GM19099 (cell line): Measurements from ENCODE around the gene FAM9C.

Source experiments
- POLR2A ChIP-seq: IDR thresholded peaks from 3 replicates; pipeline ENCODE4 v1.6.1; 2011; ENCODE audit warnings: low read depth; ENCODE audit not compliant: insufficient read length; ENCODE audit errors: extremely low read depth

FAM9C gene

DNA sequence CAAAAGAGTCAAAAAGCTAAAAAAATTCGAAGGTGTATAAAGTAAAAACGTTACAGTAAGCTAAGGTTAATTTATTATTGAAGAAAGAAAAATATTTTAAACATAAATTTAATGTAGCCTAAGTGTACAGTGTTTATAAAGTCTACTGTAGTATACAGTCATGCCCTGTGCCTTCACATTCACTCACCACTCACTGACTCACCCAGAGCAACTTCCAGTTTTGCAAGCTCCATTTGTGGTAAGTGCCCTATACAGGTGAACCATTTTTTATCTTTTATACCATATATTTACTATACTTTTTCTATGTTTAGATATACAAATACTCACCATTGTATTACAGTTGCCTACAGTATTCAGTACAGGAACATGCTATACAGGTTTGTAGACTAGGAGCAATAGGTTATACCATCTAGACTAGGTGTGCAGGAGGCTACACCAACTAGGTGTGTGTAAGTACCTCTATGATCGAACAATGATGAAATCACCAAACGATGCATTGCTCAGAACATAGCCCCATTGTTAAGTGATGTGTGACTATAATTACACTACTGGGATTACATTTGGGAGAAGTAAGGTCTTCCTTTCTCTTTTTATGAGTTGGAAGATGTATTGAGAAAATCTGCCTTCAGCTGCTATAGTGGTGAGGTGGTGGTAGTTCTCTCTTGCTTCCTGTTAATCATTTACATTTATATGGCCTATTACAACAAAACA, 42.3 kb downstream of the FAM9C start:
- TF ChIP-seq POLR2A = peak; percentile 27

DNA sequence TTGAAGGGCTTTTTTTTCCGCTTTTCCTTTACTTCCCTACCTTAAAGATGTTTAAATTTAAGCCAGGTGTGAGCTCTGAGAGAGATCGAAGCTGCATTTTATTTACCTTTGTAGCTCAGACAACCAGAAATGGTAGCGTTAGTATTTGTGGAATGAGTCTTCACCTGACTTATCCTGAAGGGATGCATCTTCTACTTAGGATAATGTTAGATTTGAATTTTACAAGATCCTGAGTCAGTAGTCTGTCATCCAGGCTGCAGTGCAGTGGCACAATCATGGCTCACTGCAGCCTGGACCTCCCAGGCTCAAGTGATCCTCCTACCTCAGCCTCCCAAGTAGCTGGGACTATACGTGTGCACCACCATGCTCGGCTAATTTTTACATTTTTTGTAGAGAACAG, 43.3 kb downstream of the FAM9C start:
- no peak for TF ChIP-seq POLR2A

DNA sequence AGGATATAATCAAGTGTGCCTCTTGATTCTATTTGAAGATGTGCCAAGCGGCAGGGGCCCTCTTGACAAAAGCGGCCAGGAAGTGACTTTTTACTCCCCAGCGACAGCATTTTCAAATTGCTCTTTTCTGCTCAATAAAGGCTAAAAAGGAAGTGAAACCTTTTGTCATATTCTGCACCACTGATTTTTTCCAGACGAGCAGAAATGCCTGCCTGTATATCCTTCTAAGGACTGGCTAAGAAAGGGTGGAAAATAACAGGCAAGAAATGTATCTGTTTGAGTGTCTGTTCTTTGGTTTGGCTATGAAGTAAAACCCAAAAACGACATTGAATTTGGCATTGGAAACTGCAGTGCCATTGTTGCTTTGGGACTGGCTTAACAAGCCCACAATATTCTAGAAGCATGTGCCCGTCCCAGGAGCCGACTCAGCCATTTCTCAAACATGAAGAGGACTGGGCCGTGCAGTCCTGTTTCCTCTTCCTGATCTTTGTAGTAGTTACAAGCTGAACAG, 44.1 kb downstream of the FAM9C start:
- TF ChIP-seq POLR2A = peak; percentile 55

DNA sequence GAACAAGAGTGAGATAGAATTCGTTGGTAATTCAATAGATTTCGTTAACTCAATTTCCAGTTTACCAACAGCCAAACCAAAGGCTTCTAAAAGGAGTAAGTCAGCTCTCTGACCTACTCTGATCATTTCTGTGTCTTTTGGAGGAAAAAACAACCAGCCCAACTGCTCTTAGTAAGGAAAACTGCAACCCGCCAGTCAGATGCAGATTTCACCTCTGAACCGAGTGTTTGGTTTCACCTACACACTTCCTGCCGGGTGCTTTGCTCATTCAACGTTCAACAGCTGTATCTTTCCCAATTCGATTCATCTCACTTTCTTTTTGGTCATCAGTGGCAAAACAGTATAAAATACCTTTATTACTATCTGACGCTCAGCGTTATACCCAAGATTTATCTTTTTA, 45.0 kb downstream of the FAM9C start:
- peak; percentile 55 for TF ChIP-seq POLR2A

DNA sequence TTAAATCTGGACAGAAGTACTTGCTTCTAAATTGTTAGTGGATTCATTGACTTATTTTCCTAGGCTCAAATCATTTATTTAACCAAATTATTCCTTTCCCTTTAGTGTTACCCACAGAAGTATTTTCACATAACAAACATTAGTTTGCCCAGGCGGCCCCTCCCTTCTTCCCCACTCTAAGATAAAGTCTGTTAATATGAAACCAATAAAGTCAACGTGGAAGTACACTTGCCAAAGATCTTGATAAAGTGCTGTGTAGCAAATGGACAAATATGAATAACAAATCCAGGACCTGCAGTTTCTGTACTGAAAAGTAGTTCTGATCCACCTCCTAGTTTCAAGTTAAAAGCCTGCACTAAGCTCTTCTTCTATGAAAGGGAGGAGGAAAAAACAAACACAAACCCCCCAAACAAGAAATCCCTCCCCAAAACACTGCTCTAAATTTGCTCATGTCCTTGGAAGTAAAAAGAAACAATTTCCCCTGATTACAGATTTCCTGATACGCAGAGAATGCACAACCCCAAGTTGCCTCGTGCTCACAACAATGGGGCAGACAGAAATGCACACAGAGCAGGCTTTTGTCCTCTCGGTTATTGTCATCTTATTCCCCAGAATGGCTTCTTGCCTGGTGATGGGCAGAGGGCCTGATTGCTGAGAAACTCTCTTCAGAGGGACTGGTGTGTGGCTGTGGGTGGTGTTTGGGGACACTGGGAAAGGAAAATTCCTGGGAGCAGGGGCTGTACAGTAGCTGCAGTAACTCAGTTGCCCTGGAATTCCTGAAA, 46.3 kb downstream of the FAM9C start:
- no peak for TF ChIP-seq POLR2A

DNA sequence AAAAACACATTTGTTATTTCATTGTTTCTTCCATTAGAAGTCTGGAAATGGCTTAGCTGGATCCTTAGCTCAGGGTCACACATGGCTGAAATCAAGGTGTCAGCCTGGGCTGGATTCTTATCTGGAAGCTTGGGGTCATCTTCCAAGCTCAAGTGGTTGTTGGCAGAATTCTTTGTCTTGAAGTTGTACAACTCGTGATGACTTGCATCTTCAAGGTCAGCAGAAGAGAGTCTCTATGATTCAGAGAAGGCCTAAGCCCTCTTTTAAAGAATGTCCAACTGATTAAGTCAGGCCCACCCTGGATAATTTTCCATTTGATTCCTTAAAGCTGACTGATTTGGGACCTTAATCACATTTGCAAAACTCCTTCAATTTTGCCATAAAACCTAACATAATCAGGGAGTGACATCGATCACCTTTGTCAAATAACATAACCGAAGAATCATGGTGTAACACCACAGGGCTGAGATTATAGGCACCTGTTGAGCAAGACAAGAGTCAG, 47.4 kb downstream of the FAM9C start:
- TF ChIP-seq POLR2A = no peak

DNA sequence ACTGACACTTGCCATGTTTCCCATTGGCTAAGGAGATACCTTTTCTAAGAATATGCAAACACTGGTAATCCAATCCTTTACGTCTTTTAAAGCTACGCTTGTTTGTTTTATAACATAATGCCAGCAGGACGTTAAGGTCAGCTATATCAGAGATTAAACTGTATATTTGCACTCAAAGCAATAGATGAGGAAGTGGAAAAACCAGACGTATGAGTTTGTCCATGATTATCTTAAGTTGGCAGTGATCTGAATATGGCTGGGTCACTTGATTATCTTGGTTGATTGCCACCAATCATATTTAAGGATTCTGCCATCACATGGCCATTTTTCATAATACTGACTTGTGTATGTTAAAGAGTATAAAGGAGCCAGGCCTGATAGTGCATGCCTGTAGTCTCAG, 50.1 kb downstream of the FAM9C start:
- TF ChIP-seq POLR2A = no peak

DNA sequence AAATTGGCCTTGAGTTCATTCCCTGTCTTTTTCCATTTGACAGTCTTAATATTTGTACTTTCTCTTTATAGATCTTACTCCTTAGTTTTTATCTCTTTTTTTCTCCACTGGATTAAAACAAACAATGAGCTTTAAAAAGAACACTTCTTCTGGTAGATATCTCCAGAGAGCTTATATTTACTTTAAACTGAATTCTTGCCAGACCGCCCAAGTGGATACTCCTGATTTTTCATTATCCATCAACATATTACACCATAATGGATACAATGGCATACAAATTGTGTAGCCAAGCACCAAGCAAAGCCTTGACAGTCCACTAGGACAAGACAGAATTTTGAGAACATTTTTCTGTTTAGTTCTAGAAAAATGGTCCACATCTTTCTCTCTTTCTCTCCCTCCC, 50.6 kb downstream of the FAM9C start:
- TF ChIP-seq POLR2A = no peak

DNA sequence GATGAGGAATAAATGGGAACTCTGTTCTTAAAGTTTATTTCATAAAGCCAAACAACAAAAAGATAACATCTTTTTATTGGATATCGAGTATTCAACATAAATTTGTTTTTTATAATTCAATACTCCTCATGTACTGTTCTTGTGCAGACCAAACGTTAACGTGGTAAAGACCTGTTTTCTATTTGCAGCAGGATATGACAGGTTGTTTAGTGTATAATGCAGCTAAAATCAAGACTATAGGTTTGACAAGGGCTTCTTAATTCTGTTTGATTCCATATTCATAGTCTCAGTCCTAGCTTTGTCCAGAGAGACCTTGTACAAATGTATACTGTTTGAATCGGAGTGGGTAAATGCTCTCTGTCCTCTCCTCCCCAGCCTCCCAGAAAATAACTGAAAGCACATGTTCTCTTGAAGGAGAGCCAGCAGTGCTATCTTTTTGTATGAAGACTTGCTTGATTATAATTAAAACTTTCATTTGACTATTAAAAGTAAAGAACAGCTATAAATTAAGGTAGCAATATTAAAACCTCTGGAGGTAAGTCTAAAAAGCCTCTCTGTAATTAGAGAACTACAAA, 51.8 kb downstream of the FAM9C start:
- TF ChIP-seq POLR2A = no peak

DNA sequence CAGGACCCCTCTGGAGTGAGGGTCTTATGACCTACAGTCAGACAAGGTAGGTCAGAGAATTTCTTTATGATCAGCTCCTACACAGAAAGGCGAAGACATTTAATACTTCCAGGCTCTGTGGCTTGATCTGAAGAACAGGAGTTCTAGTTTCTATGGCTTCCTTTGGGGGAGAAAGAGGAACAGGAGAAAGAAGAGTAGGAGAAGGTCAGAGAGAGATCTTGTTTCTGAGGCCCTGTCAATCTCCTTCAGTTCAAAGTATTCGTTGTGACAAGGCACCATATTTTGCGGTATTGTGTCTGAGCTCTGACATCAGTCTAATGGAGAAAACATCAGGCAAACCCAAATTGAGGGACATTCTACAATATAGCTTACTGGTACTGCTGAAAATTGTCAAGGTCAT, 52.8 kb downstream of the FAM9C start:
- TF ChIP-seq POLR2A = no peak

DNA sequence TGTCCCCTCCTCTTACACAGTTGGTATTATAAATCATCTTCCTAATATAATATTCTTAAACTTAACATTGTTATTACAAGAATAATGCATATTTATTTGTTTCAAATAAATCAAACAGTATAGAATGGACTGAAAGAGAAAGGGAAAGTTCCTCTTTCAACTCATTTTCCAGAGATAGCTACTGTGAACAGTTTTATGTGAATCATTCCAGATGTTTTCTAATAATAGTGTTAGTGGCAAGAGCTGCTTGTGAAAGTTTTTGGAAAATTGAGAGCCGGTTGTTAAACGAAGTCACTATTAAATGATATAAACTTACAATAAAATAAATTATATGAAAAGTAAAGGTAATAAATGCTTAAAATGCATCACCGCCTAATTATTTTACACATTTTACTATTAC, 55.0 kb downstream of the FAM9C start:
- TF ChIP-seq POLR2A = no peak

DNA sequence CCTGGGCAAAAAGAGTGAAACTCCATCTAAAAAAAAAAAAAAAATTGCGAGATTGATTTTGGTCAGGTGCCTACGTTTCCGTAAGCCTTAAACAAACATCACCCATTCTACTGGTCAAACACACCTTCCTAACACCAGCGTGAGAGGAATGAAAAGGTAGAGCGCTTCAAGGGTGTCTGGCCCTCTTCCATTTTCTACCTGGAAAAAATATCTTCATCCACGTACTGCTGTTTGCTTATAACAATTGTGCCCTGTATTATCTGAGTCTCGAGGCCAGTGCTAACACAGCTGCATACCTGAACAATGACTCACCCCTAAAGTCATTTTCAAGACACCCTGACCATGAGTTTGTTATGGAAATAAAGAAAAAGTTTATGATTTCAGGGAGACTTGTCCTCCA, 55.6 kb downstream of the FAM9C start:
- TF ChIP-seq POLR2A = no peak

DNA sequence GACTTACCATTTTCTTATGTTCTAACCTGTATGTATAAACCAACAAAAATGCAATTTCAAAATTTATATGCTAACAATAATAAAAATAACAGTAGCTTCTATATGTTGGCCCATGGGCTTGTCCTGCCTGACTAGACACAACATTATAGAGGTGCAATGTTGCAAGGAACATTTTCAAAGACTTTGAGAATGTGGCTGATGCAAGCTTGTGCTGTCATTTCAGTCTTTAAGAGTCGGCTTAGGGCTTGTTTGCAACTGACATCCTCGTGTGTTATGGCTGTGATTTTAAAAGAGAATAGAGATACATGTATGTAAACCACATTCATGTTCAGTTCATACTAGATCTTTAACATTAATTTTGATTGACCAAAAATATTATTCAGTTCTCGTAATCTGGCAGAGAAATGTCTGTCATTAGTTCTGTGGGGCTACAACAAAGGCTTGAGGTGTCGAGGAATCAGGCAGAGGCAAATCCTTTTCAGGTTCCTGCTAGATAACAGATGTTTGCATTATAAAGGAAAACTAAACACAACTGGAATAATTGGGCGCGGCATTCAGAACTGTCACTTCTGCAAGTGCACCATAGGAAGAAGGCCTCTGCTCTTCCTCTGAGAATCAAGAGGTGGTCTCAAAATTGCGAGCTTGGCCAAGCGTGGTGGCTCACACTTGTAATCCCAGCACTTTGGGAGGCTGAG, 56.4 kb downstream of the FAM9C start:
- TF ChIP-seq POLR2A = no peak

DNA sequence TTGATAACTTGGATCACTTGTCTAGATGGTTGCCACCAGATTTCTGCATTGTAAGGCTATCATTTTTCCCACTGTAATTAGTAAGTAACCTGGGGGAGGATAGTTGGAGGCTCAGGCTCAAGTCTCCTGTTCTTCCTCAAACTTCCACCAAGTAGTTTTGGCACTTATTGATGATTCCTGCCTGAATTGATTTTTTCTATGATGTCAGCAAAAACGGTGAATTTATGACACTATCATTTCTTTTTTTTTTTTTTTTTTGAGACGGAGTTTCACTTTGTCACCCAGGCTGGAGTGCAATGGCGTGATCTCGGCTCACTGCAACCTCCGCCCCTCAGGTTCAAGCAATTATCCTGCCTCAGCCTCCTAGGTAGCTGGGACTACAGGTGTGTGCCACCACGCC, 57.1 kb downstream of the FAM9C start:
- no peak for TF ChIP-seq POLR2A

DNA sequence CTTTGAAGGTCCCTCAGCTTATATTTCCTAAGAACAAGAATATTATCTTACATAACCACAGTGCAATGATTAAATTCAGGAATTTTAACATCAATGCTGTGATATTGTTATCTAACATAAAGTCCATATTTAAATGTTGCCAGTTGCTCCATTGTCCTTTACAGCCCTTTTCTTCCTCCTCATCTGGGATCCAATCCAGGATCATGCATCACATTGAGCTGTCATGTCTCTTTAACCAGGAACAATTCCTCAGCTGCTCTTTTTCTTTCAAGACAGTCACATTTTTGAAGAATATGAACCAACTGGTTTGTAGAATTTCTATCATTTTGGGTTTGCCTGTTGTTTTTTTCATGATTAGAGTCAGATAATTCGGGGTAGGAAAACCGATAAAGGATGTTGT, 57.5 kb downstream of the FAM9C start:
- no peak for TF ChIP-seq POLR2A
